Calu3 (cell line): Measurements from ENCODE around the gene SAXO2. TPM values are rescaled to one million over a fixed set of nuclear protein-coding genes. Genes with fewer than 3 reads are reported as not detected.
"Not testable (repeated sequence)": the region's sequence is repeated elsewhere in the genome, so short reads cannot be mapped to it uniquely, and the experiment has no call there.

Experiments used
- BruUV-seq: library from RNA; stranded (reverse); fragments of 400-500 nt; replicated peaks from 2 replicates; lab custom pipeline; 2021; lab: Mats Ljungman, UMichigan
- CTCF ChIA-PET: fragments of 300-600 bp; sonication (Branson Sonifier 250); formaldehyde crosslinking; loops from one replicate; lab custom pipeline; 2022; ENCODE audit warnings: antibody characterized with exemption; lab: Charles Lee
- DNase-seq: peaks from one replicate; pipeline ENCODE4 v3.0.0; 2022
- H3K27ac Mint-ChIP-seq: one replicate; pipeline ENCODE4 v1.8.0; 2022; ENCODE audit warnings: mixed read lengths; ENCODE audit not compliant: unreplicated experiment
- H3K27me3 Mint-ChIP-seq: one replicate; pipeline ENCODE4 v1.8.0; 2022; ENCODE audit warnings: mixed read lengths; ENCODE audit not compliant: unreplicated experiment
- H3K36me3 Mint-ChIP-seq: one replicate; pipeline ENCODE4 v1.8.0; 2022; ENCODE audit warnings: mild to moderate bottlenecking, moderate library complexity, mixed read lengths; ENCODE audit not compliant: insufficient read depth, unreplicated experiment
- H3K4me1 Mint-ChIP-seq: one replicate; pipeline ENCODE4 v1.8.0; 2022; ENCODE audit warnings: mild to moderate bottlenecking, low read depth, mixed read lengths; ENCODE audit not compliant: unreplicated experiment
- H3K4me3 Mint-ChIP-seq: one replicate; pipeline ENCODE4 v1.8.0; 2022; ENCODE audit warnings: mild to moderate bottlenecking, low read depth, moderate library complexity, mixed read lengths; ENCODE audit not compliant: unreplicated experiment
- H3K9me3 Mint-ChIP-seq: one replicate; pipeline ENCODE4 v1.8.0; 2022; ENCODE audit warnings: low read depth, mixed read lengths; ENCODE audit not compliant: unreplicated experiment
- intact Hi-C: fragments of 100-400 bp; cut with micrococcal nuclease; formaldehyde crosslinking; loops from one replicate; pipeline ENCODE4 v1.10.0; 2022; ENCODE audit not compliant: unreplicated experiment
- total RNA-seq: library from RNA; stranded (reverse); gene quantifications from 2 replicates; pipeline ENCODE4 v1.2.3, GENCODE V29; 2022
- TF ChIP-seq, protein P1 (sequence below): fragments of 200-600 bp; IDR thresholded peaks from one replicate; pipeline ENCODE4 v1.8.0; 2022; ENCODE audit warnings: antibody characterized with exemption; ENCODE audit not compliant: unreplicated experiment

Gene SAXO2
- total RNA-seq, 1 experiment from 2014 or later: 5.3 TPM

DNA sequence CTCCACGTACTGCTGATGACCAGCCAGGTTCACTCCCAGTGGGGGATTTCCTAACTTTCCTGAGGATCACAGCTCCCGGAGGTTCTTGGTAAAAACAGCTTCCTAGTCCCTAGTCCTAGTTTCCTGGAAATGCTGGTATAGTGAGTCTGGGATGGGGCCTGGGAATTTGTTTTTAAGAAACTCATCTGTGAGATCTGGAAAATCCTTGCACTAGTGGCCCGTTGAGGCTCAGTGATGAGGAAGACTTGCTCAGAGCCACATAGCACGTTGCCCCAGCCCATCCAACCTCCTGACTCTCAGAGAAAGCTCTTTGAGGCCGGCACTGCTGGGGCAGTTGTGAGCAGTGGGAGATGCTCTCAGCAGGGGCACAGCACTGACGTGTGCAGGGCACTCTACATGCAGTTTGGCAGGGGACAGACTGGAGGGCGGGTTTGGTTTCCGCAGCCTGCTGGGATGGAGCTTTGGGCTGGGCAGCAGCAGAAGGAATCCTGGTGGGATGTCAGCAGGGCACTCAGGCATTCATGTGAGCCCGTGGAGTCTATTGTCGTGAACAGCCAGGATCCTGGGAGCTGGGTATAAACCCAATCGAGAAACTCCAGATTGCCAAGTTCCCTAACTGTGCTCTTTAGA lies 31.6 kb downstream of the SAXO2 start:
- Mint-ChIP-seq H3K4me3 (no peak overlapping the region), H3K27me3 (peaks cover 37% of the 10 kb centered on the region), H3K4me1 (no peaks in the 10 kb centered on the region), H3K36me3 (no peaks in the 10 kb centered on the region), H3K9me3 (no peaks in the 10 kb centered on the region), H3K27ac (no peak overlapping the region)
- intact Hi-C loops: no loop called here
- CTCF ChIA-PET: no interaction called here
- TF ChIP-seq, protein P1, sequence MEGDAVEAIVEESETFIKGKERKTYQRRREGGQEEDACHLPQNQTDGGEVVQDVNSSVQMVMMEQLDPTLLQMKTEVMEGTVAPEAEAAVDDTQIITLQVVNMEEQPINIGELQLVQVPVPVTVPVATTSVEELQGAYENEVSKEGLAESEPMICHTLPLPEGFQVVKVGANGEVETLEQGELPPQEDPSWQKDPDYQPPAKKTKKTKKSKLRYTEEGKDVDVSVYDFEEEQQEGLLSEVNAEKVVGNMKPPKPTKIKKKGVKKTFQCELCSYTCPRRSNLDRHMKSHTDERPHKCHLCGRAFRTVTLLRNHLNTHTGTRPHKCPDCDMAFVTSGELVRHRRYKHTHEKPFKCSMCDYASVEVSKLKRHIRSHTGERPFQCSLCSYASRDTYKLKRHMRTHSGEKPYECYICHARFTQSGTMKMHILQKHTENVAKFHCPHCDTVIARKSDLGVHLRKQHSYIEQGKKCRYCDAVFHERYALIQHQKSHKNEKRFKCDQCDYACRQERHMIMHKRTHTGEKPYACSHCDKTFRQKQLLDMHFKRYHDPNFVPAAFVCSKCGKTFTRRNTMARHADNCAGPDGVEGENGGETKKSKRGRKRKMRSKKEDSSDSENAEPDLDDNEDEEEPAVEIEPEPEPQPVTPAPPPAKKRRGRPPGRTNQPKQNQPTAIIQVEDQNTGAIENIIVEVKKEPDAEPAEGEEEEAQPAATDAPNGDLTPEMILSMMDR: no peak
- no peak for DNase-seq
- BruUV-seq: no TSS peak

DNA sequence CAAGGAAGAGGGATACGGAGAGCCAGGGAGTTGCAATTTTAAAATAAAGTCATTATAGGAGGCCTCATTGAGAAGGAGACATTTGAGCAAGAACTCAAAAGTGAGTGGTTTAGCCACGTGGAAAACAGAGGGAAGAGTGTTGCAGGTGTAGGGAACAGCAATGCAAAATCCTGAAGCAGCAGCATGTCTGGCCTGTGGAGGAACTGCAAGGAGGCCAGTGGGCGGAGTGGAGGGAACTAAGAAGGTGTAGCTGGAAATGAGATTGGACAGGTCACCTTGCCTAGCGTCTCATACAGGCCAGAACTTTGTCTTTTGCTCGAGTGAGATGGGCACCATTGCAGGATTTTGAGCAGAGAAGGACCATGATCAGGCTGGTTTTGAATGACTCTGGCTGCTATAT lies 34.9 kb downstream of the SAXO2 start:
- intact Hi-C loops: no loop called here
- Mint-ChIP-seq H3K4me3 (no peak overlapping the region), H3K9me3 (no peaks in the 10 kb centered on the region), H3K4me1 (no peaks in the 10 kb centered on the region), H3K36me3 (no peaks in the 10 kb centered on the region), H3K27ac (no peak overlapping the region), H3K27me3 (peaks cover 17% of the 10 kb centered on the region)
- TF ChIP-seq, protein P1: no peak
- no peak for DNase-seq
- BruUV-seq: no TSS peak
- CTCF ChIA-PET: no interaction called here

DNA sequence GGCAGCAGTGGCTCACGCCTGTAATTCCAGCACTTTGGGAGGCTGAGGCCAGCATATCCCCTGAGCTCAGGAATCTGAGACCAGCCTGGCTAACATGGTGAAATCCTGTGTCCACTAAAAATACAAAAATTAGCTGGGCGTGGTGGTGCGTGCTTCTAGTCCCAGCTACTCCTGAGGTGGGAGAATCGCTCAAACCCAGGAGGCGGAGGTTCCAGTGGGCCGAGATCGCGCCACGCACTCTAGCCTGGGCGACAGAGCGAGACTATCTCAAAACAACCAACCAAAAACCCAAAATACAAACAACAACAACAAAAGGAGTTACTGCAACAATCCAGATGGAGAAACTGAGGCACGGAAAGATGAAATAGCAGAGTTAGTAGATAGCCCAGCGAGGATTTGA lies 35.4 kb downstream of the SAXO2 start:
- H3K36me3 Mint-ChIP-seq: no peaks in the 10 kb centered on the region
- BruUV-seq: no TSS peak
- DNase-seq: no peak
- no peak overlapping the region for H3K27ac Mint-ChIP-seq
- peaks cover 17% of the 10 kb centered on the region for H3K27me3 Mint-ChIP-seq
- CTCF ChIA-PET: no interaction called here
- TF ChIP-seq, protein P1: no peak
- H3K9me3 Mint-ChIP-seq: no peaks in the 10 kb centered on the region
- intact Hi-C loops: no loop called here
- no peak overlapping the region for H3K4me3 Mint-ChIP-seq
- H3K4me1 Mint-ChIP-seq: no peaks in the 10 kb centered on the region

DNA sequence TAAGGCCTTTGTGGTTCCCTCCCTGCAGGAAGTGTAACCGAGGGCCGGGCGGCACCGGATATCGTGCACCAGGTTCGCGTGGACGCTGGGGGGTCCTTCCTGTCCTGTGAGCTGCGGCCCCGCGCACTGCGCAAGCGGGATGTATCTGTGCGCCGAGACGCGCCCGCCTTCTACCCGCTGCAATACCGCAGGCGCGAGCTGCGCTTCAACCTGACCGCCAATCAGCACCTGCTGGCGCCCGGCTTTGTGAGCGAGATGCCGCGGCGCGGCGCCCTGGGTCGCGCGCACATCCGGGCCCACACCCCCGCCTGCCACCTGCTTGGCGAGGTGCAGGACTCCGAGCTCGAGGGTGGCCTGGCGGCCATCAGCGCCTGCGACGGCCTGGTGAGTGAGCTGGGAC lies 35.9 kb downstream of the SAXO2 start:
- intact Hi-C loops: no loop called here
- no peaks in the 10 kb centered on the region for H3K4me1 Mint-ChIP-seq
- TF ChIP-seq, protein P1: no peak
- no peak overlapping the region for H3K27ac Mint-ChIP-seq
- H3K27me3 Mint-ChIP-seq: peaks cover 20% of the 10 kb centered on the region
- DNase-seq: no peak
- H3K9me3 Mint-ChIP-seq: no peaks in the 10 kb centered on the region
- CTCF ChIA-PET: no interaction called here
- no TSS peak for BruUV-seq
- H3K4me3 Mint-ChIP-seq: no peak overlapping the region
- H3K36me3 Mint-ChIP-seq: no peaks in the 10 kb centered on the region

DNA sequence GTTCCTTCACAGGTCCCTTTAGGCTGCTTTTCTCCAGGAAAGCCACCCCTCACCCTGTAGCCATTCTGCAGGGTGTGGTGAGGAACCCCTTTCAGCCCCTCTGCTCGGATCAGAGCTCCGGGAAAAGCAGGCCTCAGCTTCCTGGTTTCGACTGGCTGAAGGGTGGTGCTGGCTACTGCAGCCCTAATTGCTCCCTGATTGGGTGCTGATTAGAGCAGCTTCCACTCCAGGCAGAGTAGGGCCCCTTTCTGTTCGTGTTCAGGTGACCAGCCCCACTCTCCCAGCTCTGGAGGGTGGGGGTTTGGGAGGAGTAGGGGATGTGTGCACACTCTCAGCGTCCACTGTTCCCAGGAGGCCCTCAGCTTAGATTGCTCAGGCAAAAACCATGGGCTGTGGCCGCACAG lies 36.9 kb downstream of the SAXO2 start:
- intact Hi-C loops, BruUV-seq, H3K4me3 Mint-ChIP-seq, CTCF ChIA-PET, H3K9me3 Mint-ChIP-seq, H3K27ac Mint-ChIP-seq, H3K36me3 Mint-ChIP-seq, H3K4me1 Mint-ChIP-seq, DNase-seq: not testable (repeated sequence)
- peaks cover 27% of the 10 kb centered on the region for H3K27me3 Mint-ChIP-seq

DNA sequence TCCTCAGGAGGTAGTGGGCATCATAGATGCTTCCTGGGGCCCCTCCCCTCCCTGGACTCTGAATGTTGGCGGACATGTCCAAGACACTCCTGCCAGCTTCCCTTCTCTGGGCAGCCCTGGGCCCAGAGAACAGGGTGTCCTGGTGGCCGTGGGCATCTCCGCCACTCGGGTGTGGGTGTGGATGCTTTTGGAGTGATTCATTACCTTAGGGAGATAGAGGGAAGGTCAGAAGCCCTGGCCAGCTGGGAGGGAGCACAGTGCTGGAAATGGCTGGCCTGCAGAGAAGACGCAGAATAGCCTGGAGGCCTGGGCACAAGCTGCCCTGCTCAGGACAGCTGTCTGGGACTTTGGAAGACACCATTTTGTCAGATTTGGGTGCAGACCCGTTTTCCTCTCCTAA lies 37.7 kb downstream of the SAXO2 start:
- CTCF ChIA-PET, H3K4me3 Mint-ChIP-seq, H3K27ac Mint-ChIP-seq, BruUV-seq, H3K36me3 Mint-ChIP-seq, H3K9me3 Mint-ChIP-seq, H3K4me1 Mint-ChIP-seq, DNase-seq, intact Hi-C loops: not testable (repeated sequence)
- peaks cover 27% of the 10 kb centered on the region for H3K27me3 Mint-ChIP-seq
